ENCODE results near the gene HGFAC.

The HGFAC gene

DNA sequence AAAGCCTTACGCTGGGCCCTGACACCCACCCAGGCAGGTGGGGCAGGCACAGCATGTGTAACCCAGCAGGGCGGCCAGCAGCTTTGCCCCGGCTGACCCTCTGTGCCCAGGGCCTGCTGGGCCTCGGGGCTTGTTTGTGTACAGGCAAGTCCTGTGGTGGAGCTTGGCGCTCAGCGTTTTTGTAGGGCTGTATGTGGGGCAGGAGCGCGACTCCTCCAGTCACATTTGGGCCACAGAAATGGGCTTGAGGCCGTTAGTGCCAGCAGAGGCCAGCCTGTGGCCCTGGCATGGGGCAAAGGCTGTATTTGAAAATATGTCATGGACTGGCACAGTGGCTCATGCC lies 14.7 kb upstream of the HGFAC start:
- TF ChIP-seq GATA2 (IDR thresholded peaks at IDR 0.05; ENCODE audit: low read depth, low read length): no peak
- TF ChIP-seq GATA3 (IDR thresholded peaks at IDR 0.05; ENCODE audit: low read depth, low read length): no peak

DNA sequence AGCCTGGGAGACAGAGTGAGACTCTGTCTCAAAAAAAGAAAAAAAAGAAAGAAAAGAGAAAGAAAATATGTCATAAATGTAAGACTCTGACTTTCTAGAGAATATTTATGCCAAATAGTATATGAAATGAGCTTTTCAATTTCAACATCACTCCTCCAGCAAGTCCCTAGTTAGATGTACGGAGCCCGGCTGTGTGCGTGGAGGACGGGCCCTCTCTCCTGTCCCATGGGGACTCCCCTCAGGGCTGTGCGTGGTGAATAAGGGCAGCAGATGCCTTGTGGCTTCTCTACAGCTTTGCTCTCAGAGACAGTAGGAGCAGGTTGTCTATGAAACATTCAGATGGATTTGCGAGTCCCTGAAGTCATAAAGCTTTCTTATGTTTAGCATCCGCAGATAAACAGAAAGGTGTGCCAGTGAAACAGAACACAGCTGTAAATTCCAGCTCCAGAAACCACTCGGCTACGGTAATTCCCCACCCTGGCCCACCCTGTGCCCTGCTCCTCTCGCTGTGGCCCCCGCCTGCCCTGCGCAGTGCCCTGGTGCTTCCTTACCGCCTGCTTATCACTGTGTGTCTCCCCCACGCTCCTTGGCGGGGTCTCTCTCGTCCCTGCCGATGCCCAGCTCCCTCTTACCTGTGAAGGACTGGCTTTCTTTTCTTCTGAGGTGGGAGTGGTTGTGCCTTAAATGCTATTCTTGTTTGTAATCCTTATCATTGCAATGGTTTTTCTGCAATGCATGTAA lies 13.9 kb upstream of the HGFAC start:
- TF ChIP-seq GATA3 (IDR thresholded peaks at IDR 0.05; ENCODE audit: low read depth, low read length) (no peak), GATA2 (IDR thresholded peaks at IDR 0.05; ENCODE audit: low read depth, low read length) (no peak)

DNA sequence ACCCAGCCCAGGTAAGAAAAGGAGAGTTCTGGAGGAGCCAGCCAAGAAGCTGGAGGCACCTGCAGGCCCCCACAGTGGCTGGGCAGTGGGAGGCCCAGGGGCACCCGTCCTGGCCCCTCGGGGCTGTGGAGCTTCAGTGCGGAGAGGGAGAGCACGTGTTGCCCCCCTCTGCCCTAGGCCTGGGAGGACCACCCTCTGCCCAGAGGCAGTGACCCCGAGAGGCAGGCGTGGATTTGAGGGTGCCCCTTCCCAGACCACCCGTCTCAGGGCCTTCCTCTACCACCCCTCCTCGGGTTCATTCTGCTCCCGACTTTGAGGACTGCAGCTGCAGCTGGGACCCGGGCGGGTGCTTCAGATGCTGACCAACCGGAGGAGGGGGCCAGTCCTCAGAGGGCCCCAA lies 12.1 kb upstream of the HGFAC start:
- TF ChIP-seq GATA3 (IDR thresholded peaks at IDR 0.05; ENCODE audit: low read depth, low read length) (no peak), GATA2 (IDR thresholded peaks at IDR 0.05; ENCODE audit: low read depth, low read length) (no peak)

DNA sequence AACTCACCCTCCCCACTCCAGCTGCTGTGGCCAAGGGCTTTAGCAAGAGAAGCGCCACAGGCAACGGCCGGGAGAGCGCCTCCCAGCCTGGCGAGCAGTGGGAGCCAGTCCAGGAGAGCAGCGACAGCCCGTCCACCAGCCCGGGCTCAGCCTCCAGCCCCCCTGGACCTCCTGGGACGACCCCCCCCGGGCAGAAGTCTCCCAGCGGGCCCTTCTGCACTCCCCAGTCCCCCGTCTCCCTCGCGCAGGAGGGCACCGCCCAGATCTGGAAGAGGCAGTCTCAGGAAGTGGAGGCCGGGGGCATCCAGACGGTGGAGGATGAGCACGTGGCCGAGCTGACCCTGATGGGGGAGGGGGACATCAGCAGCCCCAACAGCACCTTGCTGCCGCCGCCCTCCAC lies 11.2 kb upstream of the HGFAC start:
- TF ChIP-seq GATA2 (IDR thresholded peaks at IDR 0.05; ENCODE audit: low read depth, low read length): no peak
- TF ChIP-seq GATA3 (IDR thresholded peaks at IDR 0.05; ENCODE audit: low read depth, low read length): no peak

DNA sequence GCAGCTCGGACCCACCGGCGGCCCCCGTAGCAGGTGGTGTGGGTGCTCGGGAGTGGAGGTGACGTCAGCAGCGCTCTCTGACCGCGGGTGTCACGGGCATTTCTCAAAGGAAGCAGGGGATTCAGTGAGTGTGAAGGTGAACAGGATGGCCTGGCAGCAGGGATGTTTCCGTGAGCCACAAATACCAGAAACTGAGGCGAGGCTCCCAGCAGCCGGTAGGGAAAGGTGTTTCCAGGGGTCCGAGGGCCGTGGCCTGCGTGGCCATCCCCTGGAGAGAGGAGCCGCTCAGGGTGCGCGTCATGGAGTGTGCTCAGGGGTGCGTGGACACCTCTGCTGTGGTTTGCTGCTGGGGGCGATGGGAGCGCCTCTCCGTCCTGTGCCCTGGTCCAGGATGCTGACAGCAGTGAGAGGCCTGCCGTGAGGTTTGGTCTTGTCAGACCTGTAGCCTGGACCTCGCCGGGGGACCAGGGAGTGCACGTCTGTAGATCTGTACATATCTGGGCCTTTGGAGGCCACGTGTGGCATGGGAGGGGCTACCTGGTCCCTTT lies 10.2 kb upstream of the HGFAC start:
- TF ChIP-seq GATA2 (IDR thresholded peaks at IDR 0.05; ENCODE audit: low read depth, low read length) (no peak), GATA3 (IDR thresholded peaks at IDR 0.05; ENCODE audit: low read depth, low read length) (no peak)

DNA sequence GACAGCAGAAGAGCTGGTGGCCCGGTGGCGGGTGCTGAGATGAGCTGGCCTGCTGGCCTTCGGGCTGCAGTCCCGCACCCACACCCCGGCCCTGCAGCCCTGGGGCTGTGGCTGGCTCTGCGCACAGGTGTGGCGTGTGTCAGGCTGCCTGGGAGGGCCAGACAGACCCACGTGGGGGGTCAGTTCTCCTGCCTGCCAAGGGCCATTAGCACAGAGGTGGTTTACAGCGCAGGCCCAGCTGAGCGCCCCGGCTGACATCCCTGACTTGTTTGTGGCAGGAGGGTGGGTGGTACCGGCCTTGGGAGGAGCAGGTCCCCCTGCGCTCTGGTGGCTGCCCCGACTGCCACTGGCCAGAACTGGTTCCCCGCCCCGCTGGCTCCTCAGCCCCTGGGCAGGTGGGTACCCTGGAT lies 9.4 kb upstream of the HGFAC start:
- TF ChIP-seq GATA2 (IDR thresholded peaks at IDR 0.05; ENCODE audit: low read depth, low read length) (no peak), GATA3 (IDR thresholded peaks at IDR 0.05; ENCODE audit: low read depth, low read length) (no peak)

DNA sequence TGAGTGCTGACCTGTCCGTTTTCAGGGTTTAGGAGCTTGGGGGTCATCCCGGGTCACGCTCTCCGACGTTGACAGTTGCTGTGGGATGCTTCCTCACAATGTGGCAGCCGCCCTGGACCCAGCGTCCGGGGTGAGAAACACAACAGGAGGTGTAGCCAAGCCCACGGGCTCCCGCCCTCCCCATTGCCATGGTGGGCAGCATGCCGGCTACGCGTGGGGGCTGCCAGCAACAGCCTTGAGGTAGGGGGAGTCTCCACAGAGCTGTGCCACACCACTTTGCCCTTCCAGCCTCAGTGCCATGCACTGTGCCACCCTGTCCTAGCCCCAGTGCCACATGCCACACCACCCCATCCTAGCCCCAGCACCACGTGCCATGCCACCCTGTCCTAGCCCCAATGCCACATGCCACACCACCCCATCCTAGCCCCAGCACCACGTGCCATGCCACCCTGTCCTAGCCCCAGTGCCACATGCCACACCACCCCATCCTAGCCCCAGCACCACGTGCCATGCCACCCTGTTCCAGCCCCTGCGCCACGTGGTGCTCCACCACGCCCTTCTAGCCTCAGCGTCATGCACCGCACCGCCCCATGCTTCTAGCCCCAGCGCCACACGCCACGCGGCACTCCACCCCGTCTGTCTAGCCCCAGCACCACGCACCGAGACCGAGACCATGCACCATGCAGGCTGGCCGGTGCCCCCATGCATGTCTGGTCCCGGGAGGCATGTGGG lies 8.5 kb upstream of the HGFAC start:
- TF ChIP-seq GATA3 (IDR thresholded peaks at IDR 0.05; ENCODE audit: low read depth, low read length) (no peak), GATA2 (IDR thresholded peaks at IDR 0.05; ENCODE audit: low read depth, low read length) (no peak)

DNA sequence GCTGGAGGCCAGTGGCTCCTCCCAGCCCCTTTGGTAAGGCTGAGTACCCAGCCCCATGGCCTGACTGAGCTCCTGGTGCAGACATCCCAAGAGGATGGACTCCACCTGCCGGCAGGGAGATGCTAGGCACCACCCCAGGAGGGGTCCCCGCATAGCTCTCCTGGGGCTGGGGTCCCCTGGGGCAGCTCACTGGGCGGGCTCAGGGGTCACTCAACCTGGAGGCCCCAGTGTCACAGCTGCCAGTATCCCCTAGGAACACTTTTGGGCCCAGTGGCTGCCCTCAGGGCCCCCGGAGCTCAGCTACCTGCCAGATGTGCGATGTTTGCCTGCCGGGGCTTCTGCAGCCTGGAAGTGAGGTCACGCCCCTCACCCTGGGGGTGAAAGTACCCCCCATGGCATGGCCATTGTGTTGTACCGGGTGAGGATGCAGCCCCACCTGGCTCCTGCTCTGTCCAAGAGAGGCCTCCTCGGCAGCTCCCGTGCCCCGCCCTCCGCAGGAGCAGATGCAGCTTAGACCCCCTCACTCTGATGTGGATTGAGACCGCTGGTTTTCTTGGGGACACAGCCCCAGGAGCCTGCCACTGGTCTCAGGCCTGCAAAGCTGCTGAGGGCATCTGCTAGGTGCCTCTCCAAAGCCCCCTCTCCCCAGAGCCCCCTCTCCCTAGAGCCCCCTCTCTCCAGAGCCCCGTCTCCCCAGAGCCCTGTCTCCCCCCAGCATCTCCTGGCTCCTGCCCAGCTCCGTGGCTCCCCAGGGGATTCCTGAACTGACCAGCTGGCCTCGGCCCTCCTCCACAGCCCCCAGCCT lies 6.7 kb upstream of the HGFAC start:
- TF ChIP-seq GATA3 (IDR thresholded peaks at IDR 0.05; ENCODE audit: low read depth, low read length) (no peak), GATA2 (IDR thresholded peaks at IDR 0.05; ENCODE audit: low read depth, low read length) (no peak)

DNA sequence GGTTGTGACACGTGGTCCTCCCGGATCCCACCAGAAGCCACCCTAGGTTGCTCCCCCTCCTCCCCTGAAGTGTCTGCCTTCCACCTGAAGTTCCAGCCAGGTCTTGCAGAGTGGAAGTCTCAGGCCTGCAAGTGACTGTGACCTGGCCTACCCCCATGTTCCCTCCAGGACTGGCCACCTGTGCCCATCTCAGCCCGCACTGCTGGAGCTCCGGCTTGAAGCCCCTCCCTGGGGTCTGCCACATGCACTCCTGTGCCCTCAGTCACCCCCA lies 6.1 kb upstream of the HGFAC start:
- TF ChIP-seq GATA3 (IDR thresholded peaks at IDR 0.05; ENCODE audit: low read depth, low read length): no peak

DNA sequence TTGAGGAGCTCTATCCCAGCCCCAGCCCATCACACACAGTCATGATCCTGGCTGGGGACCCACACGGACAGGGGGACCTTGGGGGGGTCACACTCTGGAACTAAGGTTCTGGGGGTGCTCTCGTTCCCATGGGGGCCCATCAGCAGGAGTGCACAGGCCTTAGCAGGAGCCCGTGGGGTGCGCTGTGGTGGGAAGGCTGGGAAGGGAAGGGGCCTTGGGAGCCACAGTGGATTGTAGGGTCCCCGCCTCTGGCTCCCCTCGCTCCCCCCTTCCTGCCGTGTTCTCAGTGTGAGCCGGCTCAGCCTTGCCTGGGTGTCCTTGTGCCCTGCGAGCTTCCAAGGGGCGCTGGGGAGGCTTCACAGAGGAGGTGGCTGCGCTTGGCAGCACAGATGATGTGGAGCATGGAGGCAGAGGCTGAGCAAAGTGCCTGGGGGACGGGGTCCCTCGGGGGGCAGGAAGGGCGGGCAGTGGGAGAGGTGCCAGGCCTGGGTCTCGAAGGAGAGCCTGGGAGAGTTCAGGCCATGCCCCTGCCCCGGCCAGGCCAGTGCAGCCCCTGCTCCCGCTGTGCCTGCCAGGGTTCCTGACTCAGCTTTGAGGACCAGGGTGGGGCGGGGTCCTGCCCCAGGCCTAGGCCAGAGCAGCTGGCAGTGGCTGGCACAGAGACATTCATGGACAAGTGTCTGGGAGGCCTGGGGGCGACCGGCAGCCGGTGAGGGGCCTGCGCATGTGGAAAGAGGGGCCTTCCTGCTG lies 5.5 kb upstream of the HGFAC start:
- no peak for TF ChIP-seq GATA3 (IDR thresholded peaks at IDR 0.05; ENCODE audit: low read depth, low read length)
- no peak for TF ChIP-seq GATA2 (IDR thresholded peaks at IDR 0.05; ENCODE audit: low read depth, low read length)

DNA sequence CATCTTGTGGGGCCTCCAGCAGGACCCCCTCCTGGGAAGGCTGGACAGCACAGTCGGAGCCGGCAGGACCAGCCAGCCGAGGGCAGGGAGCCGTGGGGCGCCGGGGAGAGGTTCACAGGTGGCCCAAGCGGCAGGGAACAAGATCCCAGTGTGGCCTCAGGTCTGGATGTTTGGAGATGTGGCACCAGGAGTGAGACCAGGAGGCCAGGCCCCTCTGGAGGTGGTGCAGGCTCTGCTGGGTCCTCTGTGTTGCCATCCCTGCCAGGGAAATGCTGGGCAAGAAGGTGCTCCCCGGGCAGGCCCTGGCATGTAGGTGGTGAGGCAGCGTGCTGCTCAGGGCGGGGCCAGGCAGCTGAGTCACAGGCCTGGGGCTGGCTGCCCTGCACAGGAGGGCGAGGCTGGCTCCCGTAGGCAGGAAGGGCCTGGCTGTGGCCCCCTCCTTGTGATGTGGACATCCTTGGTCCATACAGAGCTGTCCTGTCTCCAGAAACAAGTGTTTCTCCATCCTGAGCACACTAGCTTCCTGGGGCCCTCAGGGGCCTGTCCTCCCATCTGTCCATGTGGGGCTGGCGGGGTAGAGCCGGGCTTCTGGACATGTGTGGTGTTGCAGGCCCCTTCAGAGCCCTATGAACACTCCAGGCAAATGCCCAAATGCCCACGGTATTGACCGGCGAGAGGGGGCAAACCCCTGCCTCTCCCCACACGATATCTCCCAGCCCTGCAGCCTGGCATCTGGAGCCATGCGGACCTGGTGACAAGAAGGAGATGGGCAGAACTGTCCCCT lies 4.8 kb upstream of the HGFAC start:
- TF ChIP-seq GATA2 (IDR thresholded peaks at IDR 0.05; ENCODE audit: low read depth, low read length) (no peak), GATA3 (IDR thresholded peaks at IDR 0.05; ENCODE audit: low read depth, low read length) (no peak)

DNA sequence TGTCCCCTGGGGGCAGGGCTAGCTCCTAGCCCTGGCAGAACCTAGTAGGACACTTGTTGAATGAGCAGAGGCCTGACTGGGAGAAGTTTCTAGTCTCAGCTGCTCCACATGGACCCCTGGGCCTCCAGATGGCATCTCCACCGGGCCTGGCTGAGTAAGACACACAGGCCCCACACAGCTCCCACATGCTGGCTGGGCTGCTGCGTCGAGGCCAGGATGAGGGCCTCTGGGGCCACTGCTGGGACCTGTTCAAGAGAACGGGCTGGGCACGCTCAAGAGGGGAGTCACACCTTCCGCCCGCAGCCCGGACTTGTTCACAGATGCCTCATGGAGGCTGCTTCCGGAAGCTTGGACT lies 4.2 kb upstream of the HGFAC start:
- TF ChIP-seq GATA2 (IDR thresholded peaks at IDR 0.05; ENCODE audit: low read depth, low read length) (no peak), GATA3 (IDR thresholded peaks at IDR 0.05; ENCODE audit: low read depth, low read length) (no peak)
